Fibroblast of gingiva (primary cell): Measurements from ENCODE around the gene MYH10.
"Not testable (repeated sequence)": the region's sequence is repeated elsewhere in the genome, so short reads cannot be mapped to it uniquely, and the experiment has no call there.

Experiments used
- DNase-seq: peaks from one replicate; pipeline ENCODE4 v3.0.0-alpha.2; 2011; ENCODE audit warnings: low read depth

The MYH10 gene

DNA sequence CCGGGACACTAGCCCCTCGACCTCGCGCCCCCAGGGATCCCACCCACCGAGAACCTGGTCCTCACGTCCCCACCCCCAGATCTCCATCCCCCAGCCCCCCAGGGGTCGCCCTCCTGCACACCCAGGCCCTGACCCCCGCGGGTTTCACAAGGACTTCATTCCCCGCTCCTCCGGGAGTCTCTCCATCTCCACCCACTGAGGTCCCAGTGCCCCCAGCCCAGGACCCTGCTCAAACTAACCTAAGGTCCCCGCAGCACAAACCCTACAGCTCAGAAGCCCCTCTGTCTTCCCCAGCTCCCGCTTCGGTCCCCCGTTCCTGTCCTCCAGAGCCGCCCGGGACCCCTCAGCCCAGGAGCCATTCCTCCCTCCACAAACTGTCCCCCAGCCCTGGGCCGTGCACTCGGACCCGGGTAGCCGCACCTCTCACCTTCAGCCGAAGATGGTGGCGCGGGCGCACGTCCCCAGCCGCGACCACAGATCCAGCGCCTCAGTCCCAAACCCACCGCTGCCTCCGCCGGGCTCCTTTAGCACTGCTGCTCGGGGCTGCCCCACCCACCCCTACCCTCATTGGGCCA lies at the start of gene MYH10:
Gene MYH10, minus strand, starts transcription at position 499 of the 575 bp plus-strand sequence. CDS start 7,479 bp downstream, outside the sequence.
- DNase-seq = no peak

DNA sequence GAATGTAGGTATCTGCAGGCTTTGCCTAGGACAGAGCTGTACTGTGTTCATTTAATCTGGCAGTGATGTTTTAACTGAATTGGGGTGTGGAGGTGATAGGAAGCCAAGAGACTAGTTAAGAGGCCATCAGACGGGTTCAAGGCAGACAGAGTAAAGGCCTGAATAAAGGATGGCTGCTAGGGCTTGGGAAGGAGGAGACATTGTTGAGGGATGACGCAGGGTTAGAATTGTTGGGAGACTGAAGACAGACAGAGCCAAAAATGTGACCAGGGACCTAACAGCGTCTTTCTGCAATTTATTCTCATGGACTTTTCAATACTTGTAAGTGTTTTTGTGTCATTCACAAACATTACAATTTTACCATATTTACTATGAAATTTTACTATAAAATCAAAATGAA lies 48.6 kb upstream of the MYH10 start:
- DNase-seq = no peak

DNA sequence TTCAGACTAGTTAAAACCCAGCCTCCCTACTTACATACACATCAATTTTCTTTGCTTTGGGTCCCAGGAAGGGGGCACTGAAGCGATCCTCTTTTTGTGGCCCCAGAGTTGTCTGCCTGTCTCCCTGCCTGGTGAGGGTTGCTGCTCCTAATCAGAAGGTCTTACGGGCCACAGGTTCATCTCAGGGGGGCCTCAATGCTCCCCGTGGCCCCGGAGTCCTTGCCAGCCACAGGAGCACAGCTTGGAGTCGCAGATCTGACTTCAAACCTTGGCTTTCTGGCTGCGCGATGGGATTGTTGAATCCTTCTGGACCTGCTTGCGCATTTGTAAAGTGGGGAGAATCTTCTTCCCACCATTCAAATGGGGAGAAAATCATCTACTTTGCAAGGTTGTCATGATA lies 44.8 kb upstream of the MYH10 start:
- no peak for DNase-seq

DNA sequence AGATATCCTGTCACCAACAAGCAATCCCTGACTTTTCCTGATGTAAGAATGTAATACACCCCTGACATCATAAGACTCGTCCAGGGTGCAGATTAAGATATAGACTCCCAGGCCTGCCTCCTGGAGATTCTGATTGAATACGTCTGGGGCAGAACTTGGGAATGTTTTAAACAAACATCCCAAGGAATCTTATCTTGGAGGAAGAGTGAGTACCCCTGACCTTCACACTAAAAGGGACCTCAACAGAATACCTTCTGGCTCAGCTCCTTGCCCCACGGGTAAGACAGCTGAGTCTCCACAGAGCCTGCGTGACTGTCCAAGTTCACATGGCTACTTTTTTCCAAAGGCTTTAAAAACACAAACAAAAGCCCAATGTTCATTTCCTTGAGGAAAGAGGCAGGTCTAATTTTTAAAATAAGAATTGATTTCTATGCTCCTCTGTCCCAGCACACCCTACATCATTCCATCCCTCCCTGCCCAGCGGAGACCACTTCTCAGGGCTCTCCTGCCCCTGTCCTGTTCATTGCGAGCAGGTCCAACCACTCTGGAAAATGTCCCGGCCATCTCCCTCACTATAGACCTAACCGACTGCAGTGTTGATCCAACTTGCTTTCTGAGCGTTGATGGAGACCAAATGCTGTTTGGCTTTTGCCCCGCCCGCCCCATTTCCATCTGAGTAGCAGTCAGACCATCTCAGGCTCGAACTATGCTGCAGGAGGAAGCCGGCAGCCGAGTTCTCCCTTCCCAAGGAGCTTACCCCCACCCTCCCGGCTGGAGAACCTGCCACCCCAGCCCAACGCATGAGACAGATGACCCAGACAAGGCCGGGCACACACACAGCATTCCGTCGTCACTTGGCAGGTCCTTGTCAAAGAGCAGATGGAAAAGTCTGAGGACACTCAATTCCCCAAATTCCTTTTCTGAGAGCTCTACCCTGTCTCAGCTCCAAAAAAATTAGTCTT lies 44.1 kb upstream of the MYH10 start:
- DNase-seq = no peak

DNA sequence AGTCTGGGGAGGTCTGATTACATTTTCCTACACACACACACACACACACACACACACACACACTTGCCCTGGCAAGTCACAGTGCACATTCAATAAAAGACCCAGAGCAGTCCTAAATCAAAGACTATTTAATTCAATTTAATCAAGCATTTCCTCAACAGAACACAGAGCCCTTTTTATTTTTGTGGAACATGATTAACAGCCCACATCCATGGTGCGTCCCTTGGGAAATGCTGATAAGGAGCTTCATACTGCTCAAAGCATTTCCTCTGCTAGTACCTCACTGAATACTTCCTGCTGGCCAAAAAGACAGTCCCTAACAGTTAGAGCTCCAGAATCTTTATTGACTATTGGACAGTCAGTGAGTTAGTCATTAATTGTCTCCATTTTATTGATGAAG lies 43.1 kb upstream of the MYH10 start:
- DNase-seq = no peak

DNA sequence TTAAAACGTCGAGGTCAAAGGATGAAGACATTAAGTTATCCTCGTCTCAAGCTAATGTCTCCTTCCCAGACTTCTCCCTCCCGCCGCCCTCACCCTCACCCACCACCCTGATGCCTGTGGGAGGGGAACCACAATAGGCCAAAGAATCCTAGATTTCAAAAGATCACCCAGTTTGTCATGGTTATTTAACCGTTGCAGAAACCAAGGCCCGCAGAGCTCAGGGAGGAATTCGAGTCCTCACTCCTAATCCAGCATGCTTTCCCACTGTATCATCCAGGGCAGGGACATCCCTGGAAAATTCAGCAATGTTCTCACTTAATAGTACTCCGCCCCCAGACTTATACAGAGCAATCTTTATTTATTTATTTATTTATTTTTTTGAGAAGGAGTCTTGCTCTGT lies 41.8 kb upstream of the MYH10 start:
- DNase-seq = no peak

DNA sequence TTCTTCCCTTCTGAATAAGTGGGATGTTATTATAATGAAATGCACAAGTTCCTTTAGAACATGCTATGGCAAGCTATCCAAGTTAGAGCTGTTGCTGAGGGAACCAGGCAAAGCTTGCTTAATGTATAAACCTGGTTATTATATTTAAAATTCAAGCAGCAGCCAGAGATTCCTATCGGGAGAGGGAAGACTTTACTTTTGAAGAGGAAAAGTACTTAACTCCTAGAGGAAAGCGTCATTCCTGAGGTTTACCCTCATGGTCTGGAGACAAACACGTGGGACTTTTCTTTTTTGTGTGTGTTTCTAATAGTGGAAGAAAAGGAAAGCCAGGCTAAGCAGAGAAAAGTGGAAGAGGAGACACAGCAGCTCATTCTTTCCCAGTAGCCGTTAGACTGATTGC lies 39.9 kb upstream of the MYH10 start:
- DNase-seq = no peak

DNA sequence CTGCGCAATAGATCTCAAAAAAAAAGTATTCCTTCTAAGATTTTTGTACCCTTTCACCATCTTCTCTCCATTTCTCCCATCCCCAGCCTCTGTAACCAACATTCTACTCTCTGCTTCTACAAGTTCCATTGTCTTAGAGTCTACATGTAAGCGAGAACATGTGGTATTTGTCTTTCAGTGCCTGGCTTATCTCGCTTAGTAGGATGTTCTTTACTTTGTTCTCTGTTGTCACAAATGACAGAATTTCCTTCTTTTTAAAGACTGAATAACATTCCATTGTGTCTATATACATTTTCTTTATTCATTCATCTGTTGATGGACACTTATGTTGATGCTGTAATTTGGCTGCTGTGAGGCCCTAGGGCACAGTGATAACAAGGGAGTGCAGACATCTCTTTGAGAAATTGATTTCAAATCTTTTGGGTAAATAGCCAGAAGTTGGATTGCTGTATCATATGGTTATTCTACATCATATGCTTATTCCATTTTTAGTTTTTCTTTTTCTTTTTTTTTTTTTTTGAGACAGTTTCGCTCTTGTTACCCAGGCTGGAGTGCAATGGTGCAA lies 37.7 kb upstream of the MYH10 start:
- DNase-seq = no peak

DNA sequence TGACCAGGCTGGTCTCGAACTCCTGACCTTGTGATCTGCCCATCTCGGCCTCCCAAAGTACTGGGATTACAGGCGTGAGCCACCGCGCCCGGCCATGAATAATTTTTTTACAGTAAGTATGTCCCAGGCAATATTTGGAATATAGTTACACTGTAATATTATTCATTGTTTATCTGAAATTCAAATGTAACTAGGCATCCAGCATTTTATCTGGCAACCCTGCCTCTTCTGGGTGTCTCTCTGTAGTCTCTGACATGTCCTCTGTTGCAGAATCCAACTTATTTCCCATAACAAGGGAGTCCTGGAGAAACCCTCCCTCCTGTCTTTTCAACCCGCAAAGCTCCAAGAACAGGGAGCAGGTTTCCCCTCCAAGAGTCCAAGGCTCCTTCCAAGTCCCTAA lies 36.9 kb upstream of the MYH10 start:
- DNase-seq = no peak

DNA sequence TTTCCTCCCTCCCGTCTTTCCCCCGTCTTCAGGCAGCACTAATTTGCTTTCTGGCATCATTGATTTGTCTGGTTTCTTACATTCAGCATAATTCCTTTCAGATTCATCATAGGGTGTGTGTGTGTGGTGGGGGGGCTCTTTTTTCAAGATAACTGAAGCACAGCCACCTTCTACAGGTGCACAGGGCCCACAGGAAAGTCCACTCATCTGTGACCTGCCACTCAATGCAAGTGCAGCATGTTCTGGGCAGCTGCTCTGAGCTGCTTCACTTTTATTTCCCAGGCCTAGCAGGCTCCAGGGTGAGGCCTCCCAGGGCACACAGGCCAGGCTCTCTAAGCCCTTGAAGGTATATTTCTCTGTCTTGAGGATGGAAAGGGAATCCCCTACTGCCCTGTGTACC lies 35.2 kb upstream of the MYH10 start:
- no peak for DNase-seq

DNA sequence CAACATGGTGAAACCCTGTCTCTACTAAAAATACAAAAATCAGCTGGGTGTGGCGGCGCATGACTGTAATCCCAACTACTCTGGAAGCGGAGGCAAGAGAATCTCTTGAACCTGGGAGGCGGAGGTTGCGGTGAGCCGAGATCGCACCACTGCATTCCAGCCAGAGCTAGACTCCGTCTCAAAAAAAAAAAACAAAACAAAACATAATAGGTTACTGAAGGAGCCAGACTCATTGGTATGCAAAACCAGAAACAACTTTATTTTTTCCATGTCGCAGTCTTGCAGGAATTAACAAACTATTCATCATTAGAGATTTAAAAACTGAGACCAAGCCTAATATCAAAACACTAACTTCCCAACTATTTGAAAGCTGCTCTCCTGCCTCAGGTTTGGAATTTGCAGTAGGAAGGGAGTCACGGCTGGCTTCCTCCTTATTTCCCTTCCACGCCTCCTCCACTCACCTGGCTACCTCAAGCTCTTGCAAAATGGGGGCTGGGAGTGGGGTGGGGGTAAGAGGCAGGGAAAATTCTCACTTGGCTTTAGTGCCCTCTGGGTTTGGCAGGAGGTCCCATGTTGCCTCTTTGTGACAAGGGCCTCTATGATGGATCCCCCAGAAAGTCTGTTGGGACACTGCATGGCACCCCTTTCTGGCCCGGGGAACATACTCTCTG lies 34.1 kb upstream of the MYH10 start:
- no peak for DNase-seq

DNA sequence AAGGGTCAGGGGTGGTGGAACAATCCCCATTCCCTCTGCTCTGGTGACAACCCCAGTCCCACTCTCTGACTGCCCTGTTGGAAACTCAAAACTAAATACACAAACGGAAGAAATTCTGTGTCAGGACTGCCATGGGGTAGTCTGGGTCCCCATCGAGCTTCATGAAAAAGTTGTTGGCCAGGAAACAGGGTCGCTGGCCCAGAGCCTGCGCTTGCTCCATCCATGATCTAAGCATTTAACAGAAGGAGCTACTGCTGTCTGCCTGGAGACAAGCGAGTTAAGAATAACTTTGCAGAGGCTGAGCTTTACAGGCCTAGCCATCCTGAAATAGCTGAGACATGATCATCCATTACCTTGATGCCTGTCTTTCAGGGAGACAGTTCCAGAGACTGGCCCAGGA lies 32.4 kb upstream of the MYH10 start:
- no peak for DNase-seq

DNA sequence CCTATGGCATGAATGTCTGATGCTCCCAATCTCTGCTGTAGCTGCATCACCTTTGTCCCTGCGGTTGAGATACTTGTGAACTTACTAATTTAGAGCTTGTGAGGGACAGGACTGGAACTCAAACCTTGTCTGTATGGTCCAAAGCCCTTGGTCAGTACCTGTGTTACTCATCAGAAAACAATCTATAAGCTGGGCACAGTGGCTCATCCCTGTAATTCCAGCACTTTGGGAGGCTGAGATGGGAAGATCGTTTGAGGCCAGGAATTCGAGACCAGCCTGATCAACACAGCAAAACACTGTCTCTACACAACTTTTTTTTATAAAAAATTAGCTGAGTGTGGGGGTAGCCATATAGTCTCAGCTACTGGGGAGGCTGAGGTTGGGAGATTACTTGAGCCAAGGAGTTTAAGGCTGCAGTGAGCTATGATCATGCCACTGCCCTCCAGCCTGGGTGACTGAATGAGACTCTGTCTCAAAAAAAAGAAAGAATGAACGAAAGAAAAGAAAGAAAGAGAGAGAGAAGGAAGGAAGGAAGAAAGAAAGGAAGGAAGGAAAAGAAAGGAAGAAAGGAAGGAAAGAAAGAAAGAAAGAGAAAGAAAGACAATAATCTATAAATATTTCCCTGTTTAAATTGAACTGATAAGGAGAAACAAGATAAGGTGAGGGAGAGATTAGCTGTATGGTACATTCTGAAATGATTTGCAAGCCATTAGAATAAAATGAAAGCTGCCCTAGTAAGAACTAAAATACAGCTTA lies 31.7 kb upstream of the MYH10 start:
- no peak for DNase-seq

DNA sequence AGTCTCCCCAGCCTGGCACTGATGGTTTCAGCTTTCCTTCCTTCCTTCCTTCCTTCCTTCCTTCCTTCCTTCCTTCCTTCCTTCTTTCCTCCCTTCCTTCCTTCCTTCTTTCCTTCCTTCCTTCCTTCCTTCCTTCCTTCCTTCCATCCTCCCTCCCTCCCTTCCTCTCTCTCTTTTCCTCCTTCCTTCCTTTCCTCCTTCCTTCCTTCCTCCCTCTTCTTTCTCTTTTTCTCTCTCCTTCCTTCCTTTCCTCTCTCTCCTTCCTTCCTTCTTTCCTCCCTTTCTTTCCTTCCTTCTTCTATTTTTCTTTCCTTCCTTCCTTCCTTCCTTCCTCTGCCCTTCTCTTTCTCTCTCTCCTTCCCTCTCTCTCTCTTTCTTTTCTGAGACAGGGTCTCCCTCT lies 30.2 kb upstream of the MYH10 start:
- not testable (repeated sequence) for DNase-seq

DNA sequence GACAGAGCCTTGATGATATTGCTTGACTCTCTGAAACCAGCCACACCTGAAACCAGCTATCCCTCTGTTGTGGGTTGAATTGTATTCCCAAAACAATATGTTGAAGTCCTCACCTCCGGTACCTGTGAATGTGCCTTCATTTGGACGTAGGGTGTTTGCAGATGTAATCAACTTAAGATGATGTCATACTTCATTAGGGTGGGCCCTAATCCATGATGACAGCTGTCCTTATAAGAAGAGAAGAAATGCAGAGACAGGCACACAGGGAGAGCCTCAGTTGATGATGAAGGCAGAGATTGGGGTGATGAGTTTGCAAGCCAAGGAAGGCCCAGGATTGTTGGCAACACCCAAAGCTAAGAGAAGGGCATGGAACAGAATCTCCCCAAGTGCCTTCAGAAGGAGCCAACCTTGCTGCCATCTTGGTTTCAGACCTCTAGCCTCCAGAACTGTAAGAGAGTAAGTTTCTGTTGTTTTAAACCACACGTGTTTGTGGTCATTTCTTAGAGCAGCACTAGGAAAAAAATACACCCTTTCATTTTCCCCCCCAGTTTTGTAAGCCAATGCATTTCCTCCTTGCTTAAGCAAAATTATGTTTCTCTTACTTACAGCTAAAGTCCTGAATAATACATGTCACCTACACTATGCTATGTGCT lies 29.4 kb upstream of the MYH10 start:
- no peak for DNase-seq

DNA sequence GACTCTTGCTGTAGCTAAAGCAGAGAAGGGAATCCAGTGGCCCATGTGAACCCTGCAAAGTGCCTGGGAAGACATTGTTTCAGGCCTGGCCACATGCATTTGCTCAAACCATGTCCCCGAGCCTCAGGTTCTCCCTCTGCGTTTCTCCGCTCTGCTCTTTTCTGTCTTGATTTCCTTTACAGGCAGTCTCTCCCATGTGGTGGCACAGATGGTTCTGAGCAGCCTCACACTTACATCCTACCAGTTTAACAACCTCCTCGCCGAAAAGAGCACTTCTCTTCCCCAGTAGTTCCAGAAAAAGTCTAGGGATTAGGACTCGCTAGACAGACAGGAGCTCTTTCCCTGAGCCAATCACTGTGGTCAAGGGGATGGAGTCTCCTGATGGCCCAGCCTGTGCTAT lies 28.3 kb upstream of the MYH10 start:
- no peak for DNase-seq

DNA sequence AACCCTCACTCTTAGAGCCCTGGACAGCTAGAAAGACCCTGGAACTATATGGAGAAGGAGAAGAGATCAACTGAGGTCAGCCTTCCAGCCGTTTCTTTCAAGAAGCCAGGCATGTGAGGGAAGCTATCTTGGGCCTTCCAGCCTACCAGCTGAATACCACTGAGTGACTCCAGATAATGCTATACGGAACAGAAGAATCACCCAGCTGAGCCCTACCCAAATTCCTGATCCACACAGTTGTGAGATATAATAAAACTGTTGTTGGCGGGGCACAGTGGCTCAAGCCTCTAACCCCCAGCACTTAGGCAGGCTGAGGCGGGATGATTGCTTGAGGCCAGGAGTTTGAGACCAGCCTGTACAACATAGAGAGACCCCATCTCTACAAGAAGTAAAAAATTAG lies 26.2 kb upstream of the MYH10 start:
- no peak for DNase-seq

DNA sequence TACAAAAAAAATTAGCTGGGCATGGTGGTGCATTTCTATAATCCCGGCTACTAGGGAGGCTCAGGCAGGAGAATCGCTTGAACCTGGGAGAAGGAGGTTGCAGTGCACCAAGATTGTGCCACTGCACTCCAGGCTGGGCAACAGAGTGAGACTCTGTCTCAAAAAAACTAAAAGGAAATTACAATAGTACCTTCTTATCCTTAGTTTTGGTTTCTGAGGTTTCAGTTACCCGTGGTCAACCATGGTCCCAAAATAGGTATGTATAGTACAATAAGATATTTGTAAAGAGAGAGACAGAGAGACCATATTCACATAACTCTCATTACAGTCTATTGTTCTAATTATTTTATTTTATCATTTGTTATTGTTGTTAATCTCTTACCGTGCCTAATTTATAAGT lies 24.3 kb upstream of the MYH10 start:
- DNase-seq = no peak

DNA sequence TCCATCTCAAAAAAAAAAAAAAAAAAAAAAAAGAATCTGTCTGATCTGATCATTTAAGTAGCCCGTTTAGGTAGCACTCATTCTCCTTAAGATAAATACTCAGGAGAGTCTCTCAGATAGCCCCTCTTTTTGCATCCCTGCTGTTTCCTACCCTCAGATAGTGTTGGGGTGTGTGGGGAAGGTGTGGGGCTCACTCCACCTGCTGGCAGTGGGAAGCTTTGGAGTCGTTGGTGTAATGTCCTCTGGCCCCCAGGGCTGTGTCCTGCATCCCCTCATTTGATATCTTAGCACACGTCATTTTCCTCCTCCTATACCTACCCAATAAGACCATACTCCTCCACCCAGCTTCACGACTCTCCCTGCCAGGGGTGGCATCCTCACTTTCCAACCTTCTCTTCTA lies 20.5 kb upstream of the MYH10 start:
- DNase-seq = no peak

DNA sequence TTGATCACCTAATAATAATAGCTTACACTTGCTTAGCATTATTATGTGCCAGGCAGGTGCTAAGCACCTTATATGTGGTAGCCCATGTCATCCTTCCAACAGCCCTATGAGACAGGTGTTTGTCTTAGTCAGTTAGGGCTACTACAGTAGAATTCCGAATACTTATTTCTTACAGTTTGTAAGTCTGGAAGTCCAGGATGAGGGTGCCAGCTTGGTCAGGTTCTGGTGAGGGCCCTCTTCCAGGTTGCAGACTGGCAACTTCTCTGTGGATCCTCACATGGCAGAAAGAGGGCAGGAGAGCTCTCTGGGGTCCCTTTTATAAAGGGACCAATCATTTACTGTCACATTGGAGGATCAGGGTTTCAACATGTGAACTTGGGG lies 19.6 kb upstream of the MYH10 start:
- no peak for DNase-seq
